GOT3 (cell line): ENCODE measurements around the gene NUP153.
"Not testable (repeated sequence)": the region's sequence is repeated elsewhere in the genome, so short reads cannot be mapped to it uniquely, and the experiment has no call there.

Experiments used
- DNase-seq: peaks from one replicate; lab custom pipeline; 2025; ENCODE audit warnings: mixed read lengths; lab: John Stamatoyannopoulos, UW

The NUP153 gene

GRCh38 chr6:17714177-17714576, 7.5 kb upstream of the NUP153 start:
- no peak for DNase-seq

- no peak for DNase-seq
Observed at GRCh38 chr6:17712576-17712975, 5.9 kb upstream of the NUP153 start.

GRCh38 chr6:17710331-17710730, 3.6 kb upstream of the NUP153 start:
- DNase-seq: no peak

- no peak for DNase-seq
Observed at GRCh38 chr6:17709476-17709875, 2.8 kb upstream of the NUP153 start.

- DNase-seq: not testable (repeated sequence)
Observed at GRCh38 chr6:17708035-17708434, 1.3 kb upstream of the NUP153 start.

GRCh38 chr6:17707371-17707651, 586 bp upstream of the NUP153 start:
- DNase-seq: no peak

- DNase-seq: peak; percentile 22
Observed at GRCh38 chr6:17705778-17706579, 746 bp downstream of the NUP153 start.

GRCh38 chr6:17705428-17705777, 1.3 kb downstream of the NUP153 start:
- DNase-seq: no peak

- no peak for DNase-seq
Observed at GRCh38 chr6:17703256-17703694, 3.5 kb downstream of the NUP153 start.

GRCh38 chr6:17700421-17701416, 6.0 kb downstream of the NUP153 start:
- DNase-seq: no peak

- no peak for DNase-seq
Observed at GRCh38 chr6:17691925-17692538, 14.7 kb downstream of the NUP153 start.

GRCh38 chr6:17688481-17688880, 18.2 kb downstream of the NUP153 start:
- DNase-seq: no peak

- DNase-seq: no peak
Observed at GRCh38 chr6:17687136-17687535, 19.6 kb downstream of the NUP153 start.

- no peak for DNase-seq
Observed at GRCh38 chr6:17684134-17684533, 22.6 kb downstream of the NUP153 start.

- no peak for DNase-seq
Observed at GRCh38 chr6:17683428-17683827, 23.3 kb downstream of the NUP153 start.

- no peak for DNase-seq
Observed at GRCh38 chr6:17679726-17680125, 27.0 kb downstream of the NUP153 start.

- no peak for DNase-seq
Observed at GRCh38 chr6:17677602-17678001, 29.1 kb downstream of the NUP153 start.

GRCh38 chr6:17673543-17674254, 33.0 kb downstream of the NUP153 start:
- DNase-seq: no peak

GRCh38 chr6:17672064-17672718, 34.5 kb downstream of the NUP153 start:
- no peak for DNase-seq

- no peak for DNase-seq
Observed at GRCh38 chr6:17666646-17667045, 40.1 kb downstream of the NUP153 start.

- DNase-seq: no peak
Observed at GRCh38 chr6:17665132-17665531, 41.6 kb downstream of the NUP153 start.
